Left hindlimb (tissue), 1 donor: Measurements from ENCODE around the gene LCTL.
A peak's percentile ranks its signal among the peaks of the same experiment; 100 is the strongest.

Experiments used
- DNase-seq: peaks from one replicate; pipeline ENCODE4 v3.0.0-alpha.2; 2018

LCTL gene

GRCh38 chr15:66565741-66566144, at the start of gene LCTL:
Gene LCTL, minus strand, starts transcription at chr15:66565998. Its CDS starts 633 bp downstream, at chr15:66565365.
- DNase-seq = peak; percentile 65

- no peak for DNase-seq
These were observed 49.4 kb upstream of the LCTL start for GRCh38 chr15:66614951-66615760.

DNA sequence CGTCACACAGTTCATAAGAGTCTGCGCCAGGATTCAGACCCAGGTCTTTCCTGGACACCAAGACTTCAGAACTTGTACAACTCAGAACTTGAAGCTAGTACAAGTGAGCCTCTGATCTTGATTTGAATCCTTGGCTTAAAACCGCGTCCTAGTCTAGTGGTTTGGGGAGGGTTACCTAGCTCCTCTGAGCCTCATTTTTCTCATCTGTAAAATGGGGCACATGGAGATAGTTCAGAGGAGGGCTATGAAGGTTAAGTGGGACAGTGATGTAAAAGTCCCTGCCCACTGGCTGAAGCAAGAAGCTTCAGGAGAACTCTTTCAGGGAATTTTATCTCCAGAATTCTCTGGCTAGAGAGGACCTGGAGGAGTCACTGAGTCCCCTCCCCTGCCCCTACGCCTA, 48.7 kb upstream of the LCTL start:
- no peak for DNase-seq

- DNase-seq = no peak
These were observed 47.9 kb upstream of the LCTL start for GRCh38 chr15:66613743-66614142.

GRCh38 chr15:66611257-66612053, 45.7 kb upstream of the LCTL start:
- DNase-seq = peak; percentile 73

DNA sequence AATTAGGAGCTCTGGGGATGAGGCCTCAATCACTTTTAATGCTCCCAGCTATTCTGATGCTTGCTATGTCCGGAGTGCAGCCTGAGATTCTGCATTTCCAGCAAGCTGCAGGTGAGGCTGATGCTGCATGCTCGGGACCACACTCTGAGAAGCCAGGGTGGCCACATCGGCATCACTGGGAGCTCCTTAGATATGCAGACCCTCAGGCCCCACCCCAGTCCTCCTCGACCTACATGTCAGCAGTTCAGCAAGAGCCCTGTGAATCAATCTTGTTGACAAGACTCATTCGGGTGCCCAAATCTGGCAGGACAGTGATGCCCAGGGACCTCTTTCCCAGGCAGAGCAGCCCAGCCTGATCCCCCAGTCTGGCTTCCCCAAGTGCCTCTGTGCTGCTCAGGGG, 44.1 kb upstream of the LCTL start:
- no peak for DNase-seq

DNA sequence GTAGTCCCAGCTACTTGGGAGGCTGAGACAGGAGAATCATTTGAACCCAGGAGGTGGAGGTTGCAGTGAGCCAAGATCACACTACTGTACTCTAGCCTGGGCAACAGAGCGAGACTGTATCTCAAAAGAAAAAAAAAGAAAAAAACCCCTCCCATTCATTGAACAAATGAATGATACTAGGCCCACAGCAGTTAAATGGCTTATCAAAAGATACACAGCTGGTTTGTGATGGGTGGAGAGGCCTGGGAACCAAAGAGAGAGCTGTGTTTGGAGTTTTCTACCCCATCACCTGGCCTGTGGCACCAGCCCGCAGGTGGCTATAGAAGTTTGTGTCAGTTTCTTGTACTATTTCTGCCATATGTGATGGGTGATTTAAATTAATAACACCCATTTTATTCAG, 43.1 kb upstream of the LCTL start:
- DNase-seq = no peak

- no peak for DNase-seq
These were observed 42.4 kb upstream of the LCTL start for GRCh38 chr15:66608159-66608558.

GRCh38 chr15:66603301-66604179, 37.7 kb upstream of the LCTL start:
- peak; percentile 65 for DNase-seq

GRCh38 chr15:66601521-66601920, 35.7 kb upstream of the LCTL start:
- DNase-seq = no peak

DNA sequence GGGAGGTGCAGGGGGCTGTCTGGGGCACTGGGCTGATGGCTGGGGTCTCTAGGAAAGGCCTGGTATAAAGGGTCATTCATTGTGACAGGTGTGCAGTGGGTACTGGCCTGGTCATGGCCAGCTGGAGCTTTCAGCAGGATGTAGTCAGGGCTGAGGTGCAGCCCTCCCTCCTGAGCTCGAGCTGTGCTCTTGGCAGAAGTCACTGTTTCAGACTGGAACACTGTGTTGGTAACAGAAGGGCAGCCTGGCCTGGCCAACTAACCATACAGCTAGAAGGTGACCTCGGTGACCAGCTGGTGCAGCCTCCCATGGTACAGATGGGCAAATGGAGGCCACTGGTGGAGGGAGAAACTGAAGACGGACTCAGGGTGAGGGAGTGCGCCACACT, 34.4 kb upstream of the LCTL start:
- DNase-seq = no peak

- no peak for DNase-seq
These were observed 33.9 kb upstream of the LCTL start for GRCh38 chr15:66599536-66600239.

DNA sequence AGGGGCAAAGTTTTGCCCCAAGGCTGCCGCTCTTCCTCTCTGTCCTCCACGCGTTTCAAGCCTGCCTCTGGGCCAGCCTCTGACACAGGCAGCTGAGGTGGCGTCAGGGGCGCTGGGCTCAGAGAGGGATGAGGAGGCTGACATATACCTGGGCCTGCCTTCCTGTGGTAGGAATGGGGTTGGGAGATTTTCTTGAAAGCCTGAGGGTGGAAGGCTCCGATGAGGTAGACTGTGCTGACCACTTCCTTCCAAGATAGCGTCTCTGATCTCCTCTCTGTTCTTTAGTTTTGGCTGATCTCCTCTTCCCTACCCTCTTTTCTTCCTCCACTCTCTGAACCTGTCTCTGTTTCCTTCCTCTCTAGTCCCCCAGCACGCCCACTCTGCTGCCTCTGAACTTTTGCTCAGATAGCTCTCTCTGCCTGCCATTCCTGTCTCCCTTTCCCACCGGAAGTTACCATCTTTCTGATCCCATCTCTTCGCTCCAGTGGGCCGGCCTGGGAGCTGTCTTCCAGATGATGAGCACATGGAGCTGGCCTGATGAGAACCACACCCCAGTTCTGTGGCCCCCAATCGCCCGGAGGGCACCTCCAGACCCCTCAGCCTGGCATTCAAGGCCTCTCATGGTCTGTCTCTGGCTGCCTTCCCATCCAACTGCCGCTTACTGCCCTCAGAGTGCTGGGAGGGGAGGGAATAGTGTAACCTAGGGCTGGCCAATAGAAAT, 32.5 kb upstream of the LCTL start:
- no peak for DNase-seq

DNA sequence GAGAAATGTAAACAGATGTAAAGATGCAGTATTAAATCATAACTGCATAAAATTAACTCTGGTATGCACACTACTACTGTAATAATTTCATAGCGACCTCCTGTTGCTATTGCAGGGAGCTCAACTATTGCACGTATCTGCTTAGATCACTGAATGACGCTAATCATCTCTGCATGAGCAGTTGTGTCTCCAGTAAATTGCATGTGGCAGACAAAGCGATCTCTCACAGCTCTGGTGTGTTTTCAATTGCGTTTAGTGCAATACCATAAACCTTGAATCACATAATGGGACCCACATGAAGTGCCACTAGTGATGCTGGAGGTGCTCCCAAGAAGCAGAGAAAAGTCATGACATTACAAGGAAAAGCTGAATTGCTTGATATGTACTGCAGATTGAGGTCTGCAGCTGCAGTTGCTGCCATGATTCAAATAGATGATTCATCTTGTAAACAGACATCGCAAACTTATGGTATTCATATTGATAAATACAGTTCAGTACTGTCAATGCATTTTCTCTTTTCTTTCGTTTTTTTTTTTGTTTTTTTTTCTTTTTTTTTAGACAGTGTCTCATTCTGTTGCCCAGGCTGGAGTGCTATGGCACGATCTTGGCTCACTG, 30.2 kb upstream of the LCTL start:
- DNase-seq = no peak

- DNase-seq = no peak
These were observed 29.5 kb upstream of the LCTL start for GRCh38 chr15:66595332-66595731.

DNA sequence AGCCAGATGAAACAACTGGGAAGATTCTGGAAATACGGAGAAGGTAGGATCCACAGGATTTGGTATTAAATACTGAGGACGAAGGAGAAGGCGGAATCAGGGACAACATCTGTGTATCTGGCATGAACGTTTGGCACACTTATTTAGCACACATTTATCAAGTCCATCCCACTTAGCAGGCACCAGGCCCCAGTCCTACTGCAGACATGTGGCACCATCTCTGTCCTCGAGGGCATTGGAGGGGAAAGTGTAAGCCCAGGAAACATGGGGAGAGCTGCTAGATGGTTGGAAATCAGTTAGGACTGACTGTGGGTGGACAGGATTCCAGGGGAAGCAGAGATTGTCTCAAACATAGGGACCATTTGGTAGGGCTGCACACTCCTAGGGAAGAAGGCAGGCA, 29.0 kb upstream of the LCTL start:
- no peak for DNase-seq

- DNase-seq = no peak
These were observed 28.5 kb upstream of the LCTL start for GRCh38 chr15:66594344-66594743.

GRCh38 chr15:66593219-66593780, 27.5 kb upstream of the LCTL start:
- no peak for DNase-seq

DNA sequence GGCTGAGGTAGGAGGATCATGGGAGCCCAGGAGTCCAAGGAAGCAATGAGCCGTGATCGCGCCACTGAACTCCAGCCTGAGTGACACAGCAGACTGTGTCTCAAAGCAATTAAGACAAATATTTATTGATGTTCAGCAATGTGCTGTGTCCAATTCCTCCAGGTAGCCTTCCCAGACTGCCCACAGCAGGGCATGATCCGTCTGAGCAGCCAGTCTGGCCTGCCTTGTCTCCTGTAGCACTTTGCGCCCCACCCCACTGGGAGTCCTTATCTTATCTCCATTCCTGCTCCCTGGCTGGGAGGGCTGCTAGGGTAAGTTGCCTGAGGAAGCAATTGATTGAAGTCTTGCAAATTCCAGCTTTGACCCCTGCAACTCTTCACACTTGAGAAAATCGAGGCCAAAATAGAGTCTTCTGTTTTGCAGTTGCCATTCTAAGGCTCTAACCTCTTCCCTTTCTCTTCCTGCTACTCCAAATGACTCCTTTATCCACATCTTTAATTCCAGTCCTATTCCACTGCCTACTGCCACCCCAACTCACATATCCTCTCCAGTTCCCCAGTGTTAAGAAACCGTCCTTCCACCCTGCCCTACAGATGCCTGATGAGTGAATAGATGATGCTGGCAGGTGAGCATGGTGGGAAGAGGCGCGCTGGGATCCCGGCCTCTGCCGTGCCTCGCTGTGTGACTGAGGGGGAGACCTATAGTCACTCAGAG, 26.9 kb upstream of the LCTL start:
- no peak for DNase-seq

GRCh38 chr15:66591322-66591862, 25.6 kb upstream of the LCTL start:
- DNase-seq = no peak
